Neural crest cell (in vitro differentiated cells): ENCODE measurements around the gene TNIK. TPM values are rescaled to one million over a fixed set of nuclear protein-coding genes. Genes with fewer than 3 reads are reported as not detected.

Source experiments
- DNase-seq: peaks from one replicate; pipeline ENCODE4 v3.0.0; 2021; ENCODE audit warnings: low read depth, mixed read lengths, low spot score
- H3K27ac Mint-ChIP-seq: one replicate; pipeline ENCODE4 v1.8.0; 2021; ENCODE audit warnings: mild to moderate bottlenecking, mixed read lengths; ENCODE audit not compliant: unreplicated experiment
- H3K27me3 Mint-ChIP-seq: 2 replicates; pipeline ENCODE4 v1.8.0; 2021; ENCODE audit warnings: low read depth, mild to moderate bottlenecking, mixed read lengths
- H3K36me3 Mint-ChIP-seq: 2 replicates; pipeline ENCODE4 v1.8.0; 2021; ENCODE audit warnings: low read depth, mild to moderate bottlenecking, mixed read lengths
- H3K4me1 Mint-ChIP-seq: 2 replicates; pipeline ENCODE4 v1.8.0; 2021; ENCODE audit warnings: mixed read lengths
- H3K4me3 Mint-ChIP-seq: one replicate; pipeline ENCODE4 v1.8.0; 2021; ENCODE audit warnings: mild to moderate bottlenecking, mixed read lengths
- H3K9me3 Mint-ChIP-seq: 2 replicates; pipeline ENCODE4 v1.8.0; 2021; ENCODE audit warnings: mixed read lengths
- total RNA-seq: library from RNA; stranded (reverse); gene quantifications from 2 replicates; pipeline ENCODE4 v1.2.1, GENCODE V29; 2021
- TF ChIP-seq, protein P1 (sequence below): fragments of 200-600 bp; sonication (generic); conservative IDR thresholded peaks from 2 replicates; pipeline ENCODE4 v1.5.0; 2021; ENCODE audit warnings: antibody characterized with exemption, mild to moderate bottlenecking

Gene TNIK
- total RNA-seq, 1 donor from 2014 or later, result 32.3 TPM

DNA sequence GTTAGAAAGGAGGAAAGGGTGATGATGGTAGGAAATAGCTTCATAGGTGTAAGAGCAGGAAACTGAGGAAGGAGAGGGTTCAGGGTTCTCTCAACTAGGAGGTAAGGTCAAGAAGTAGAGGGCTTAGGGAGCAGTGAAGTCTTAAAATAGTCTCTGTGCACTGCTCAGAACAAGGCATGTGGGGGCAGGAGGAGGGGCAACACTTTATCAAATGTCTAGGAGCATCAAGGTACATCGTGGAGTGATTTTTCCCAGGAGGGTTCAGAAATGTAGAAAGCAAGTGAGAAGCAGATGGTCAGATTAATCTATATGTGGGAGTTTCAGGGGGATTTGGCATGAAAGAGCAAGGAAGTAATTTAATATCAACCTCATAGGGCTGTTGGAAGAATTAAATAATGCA lies 58.8 kb downstream of the TNIK start:
- Mint-ChIP-seq H3K36me3 (peaks cover 8% of the 10 kb centered on the region), H3K27me3 (no peaks in the 10 kb centered on the region), H3K4me3 (no peak overlapping the region), H3K4me1 (peaks cover 18% of the 10 kb centered on the region), H3K27ac (no peak overlapping the region), H3K9me3 (no peaks in the 10 kb centered on the region)
- no peak for DNase-seq
- TF ChIP-seq, protein P1, sequence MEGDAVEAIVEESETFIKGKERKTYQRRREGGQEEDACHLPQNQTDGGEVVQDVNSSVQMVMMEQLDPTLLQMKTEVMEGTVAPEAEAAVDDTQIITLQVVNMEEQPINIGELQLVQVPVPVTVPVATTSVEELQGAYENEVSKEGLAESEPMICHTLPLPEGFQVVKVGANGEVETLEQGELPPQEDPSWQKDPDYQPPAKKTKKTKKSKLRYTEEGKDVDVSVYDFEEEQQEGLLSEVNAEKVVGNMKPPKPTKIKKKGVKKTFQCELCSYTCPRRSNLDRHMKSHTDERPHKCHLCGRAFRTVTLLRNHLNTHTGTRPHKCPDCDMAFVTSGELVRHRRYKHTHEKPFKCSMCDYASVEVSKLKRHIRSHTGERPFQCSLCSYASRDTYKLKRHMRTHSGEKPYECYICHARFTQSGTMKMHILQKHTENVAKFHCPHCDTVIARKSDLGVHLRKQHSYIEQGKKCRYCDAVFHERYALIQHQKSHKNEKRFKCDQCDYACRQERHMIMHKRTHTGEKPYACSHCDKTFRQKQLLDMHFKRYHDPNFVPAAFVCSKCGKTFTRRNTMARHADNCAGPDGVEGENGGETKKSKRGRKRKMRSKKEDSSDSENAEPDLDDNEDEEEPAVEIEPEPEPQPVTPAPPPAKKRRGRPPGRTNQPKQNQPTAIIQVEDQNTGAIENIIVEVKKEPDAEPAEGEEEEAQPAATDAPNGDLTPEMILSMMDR, result no peak

- H3K27ac Mint-ChIP-seq, result no peak overlapping the region
- TF ChIP-seq, protein P1, result no peak
- no peak overlapping the region for H3K4me3 Mint-ChIP-seq
- DNase-seq, result no peak
- H3K9me3 Mint-ChIP-seq, result no peaks in the 10 kb centered on the region
- peaks cover 32% of the 10 kb centered on the region for H3K4me1 Mint-ChIP-seq
- no peaks in the 10 kb centered on the region for H3K27me3 Mint-ChIP-seq
- H3K36me3 Mint-ChIP-seq, result peaks cover 8% of the 10 kb centered on the region
Measured at GRCh38 chr3:171399842-171400241, 60.4 kb downstream of the TNIK start.

DNA sequence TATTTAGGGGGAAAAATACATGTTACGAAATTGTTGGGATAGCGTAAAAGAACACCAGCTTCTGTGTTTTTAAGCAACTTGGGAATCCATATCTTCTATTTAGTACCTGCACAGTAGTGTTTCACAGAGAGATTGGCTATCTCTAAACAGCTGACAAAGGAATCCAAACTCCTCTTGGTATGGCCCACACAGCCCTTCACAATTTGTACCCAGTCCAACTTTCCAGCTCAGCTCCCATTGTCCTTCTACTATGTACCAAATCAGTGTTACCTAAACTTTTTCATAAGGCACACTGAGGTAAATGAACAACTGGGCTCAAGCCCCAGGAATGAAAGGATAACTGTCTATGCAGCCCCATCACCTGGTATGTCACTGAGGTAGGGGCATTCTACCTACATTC lies 61.9 kb downstream of the TNIK start:
- Mint-ChIP-seq H3K27ac (no peak overlapping the region), H3K4me1 (peaks cover 36% of the 10 kb centered on the region), H3K36me3 (peaks cover 8% of the 10 kb centered on the region), H3K4me3 (no peak overlapping the region), H3K27me3 (no peaks in the 10 kb centered on the region), H3K9me3 (no peaks in the 10 kb centered on the region)
- TF ChIP-seq, protein P1, result no peak
- DNase-seq, result no peak

GRCh38 chr3:171397089-171397488 lies 63.1 kb downstream of the TNIK start:
- Mint-ChIP-seq H3K27ac (no peak overlapping the region), H3K4me3 (no peak overlapping the region), H3K9me3 (no peaks in the 10 kb centered on the region), H3K27me3 (no peaks in the 10 kb centered on the region), H3K36me3 (peaks cover 6% of the 10 kb centered on the region), H3K4me1 (peaks cover 41% of the 10 kb centered on the region)
- TF ChIP-seq, protein P1, result no peak
- no peak for DNase-seq

GRCh38 chr3:171396048-171396447 lies 64.2 kb downstream of the TNIK start:
- peaks cover 9% of the 10 kb centered on the region for H3K36me3 Mint-ChIP-seq
- H3K9me3 Mint-ChIP-seq, result no peaks in the 10 kb centered on the region
- peaks cover 36% of the 10 kb centered on the region for H3K4me1 Mint-ChIP-seq
- no peaks in the 10 kb centered on the region for H3K27me3 Mint-ChIP-seq
- no peak overlapping the region for H3K27ac Mint-ChIP-seq
- no peak for DNase-seq
- TF ChIP-seq, protein P1, result no peak
- H3K4me3 Mint-ChIP-seq, result no peak overlapping the region
